ENCODE data around the gene FNDC7. TPM values are rescaled to one million over a fixed set of nuclear protein-coding genes. Genes with fewer than 3 reads are reported as not detected.

FNDC7 gene
- total and polyA plus RNA-seq, 9 of the 15 experiments (the other 6 are each of a cell fraction or from before 2014, with no cell fraction given): not detected

- POLR2A ChIA-PET: interaction anchor here (0.5 to 1.2 kb wide), 6 partner anchors 17 to 525 kb away, joined by 3 read pairs; no protein-coding TSS in a partner anchor
- in situ Hi-C loops (cut with MboI) (no loop called here), intact Hi-C loops (cut with micrococcal nuclease) (no loop called here)
- no peak for FAIRE-seq
- no peaks in the 10 kb centered on the region for H3K36me3 ChIP-seq (ENCODE audit: control insufficient read depth, insufficient read depth, low read length)
- no peak overlapping the region for H3K27ac ChIP-seq (ENCODE audit: extremely low read depth, low read depth, low read length)
- no peaks in the 10 kb centered on the region for H4K20me1 ChIP-seq (replicated peaks; ENCODE audit: control insufficient read depth, insufficient read depth, low read length)
- no peak overlapping the region for H3K9ac ChIP-seq (ENCODE audit: insufficient read depth in 1 of 2, low read depth in 2 of 2, low read length in 2 of 2)
- H3K4me2 ChIP-seq (ENCODE audit: insufficient read depth, low read length): no peak overlapping the region
- H3K4me3 ChIP-seq: no peak overlapping the region
- no peak for ATAC-seq
- H3K9me1 ChIP-seq (ENCODE audit: control insufficient read depth, insufficient read depth, low read length): no peaks in the 10 kb centered on the region
- no peaks in the 10 kb centered on the region for H3K4me1 ChIP-seq (replicated peaks in 1 of 2; ENCODE audit: control insufficient read depth in 2 of 2, insufficient read depth in 2 of 2, low read length in 2 of 2)
- no peak for TF ChIP-seq ELF2 (CRISPR knock-in tag; IDR thresholded peaks at IDR 0.05)
- TF ChIP-seq ZNF3 (CRISPR knock-in tag; IDR thresholded peaks at IDR 0.05): no peak
- no peak for TF ChIP-seq SNAPC5 (CRISPR knock-in tag; IDR thresholded peaks at IDR 0.05)
- no peak for TF ChIP-seq ID3 (CRISPR knock-in tag; IDR thresholded peaks at IDR 0.05)
- TF ChIP-seq ID3 (tag; IDR thresholded peaks at IDR 0.05): no peak
- no peak for TF ChIP-seq ZNF431 (CRISPR knock-in tag; IDR thresholded peaks at IDR 0.05)
- no peak for TF ChIP-seq WHSC1 (IDR thresholded peaks at IDR 0.05; ENCODE audit: low read length)
- TF ChIP-seq DLX4 (CRISPR knock-in tag; IDR thresholded peaks at IDR 0.05): no peak
- no peak for TF ChIP-seq HOXB6 (CRISPR knock-in tag; IDR thresholded peaks at IDR 0.05; ENCODE audit: borderline replicate concordance)
- TF ChIP-seq CEBPZ (IDR thresholded peaks at IDR 0.05; ENCODE audit: borderline replicate concordance, low read depth, low read length): no peak
- no peak for TF ChIP-seq DMBX1 (CRISPR knock-in tag; IDR thresholded peaks at IDR 0.05; ENCODE audit: borderline replicate concordance)
- TF ChIP-seq HNRNPLL (IDR thresholded peaks at IDR 0.05; ENCODE audit: low read depth, low read length, poor library complexity, severe bottlenecking): no peak
- TF ChIP-seq FOXJ3 (CRISPR knock-in tag; IDR thresholded peaks at IDR 0.05): no peak
- no peak for TF ChIP-seq VEZF1 (CRISPR knock-in tag; IDR thresholded peaks at IDR 0.05)
- no peaks in the 10 kb centered on the region for H3K9me3 ChIP-seq (replicated peaks; ENCODE audit: control insufficient read depth, insufficient read depth, low read depth, low read length)
- CTCF ChIA-PET (ENCODE audit: low intra/inter-chr PET ratio): no interaction called here
- no peak overlapping the region for H2AFZ ChIP-seq (ENCODE audit: low read depth, low read length)
- BruUV-seq (replicated peaks): no TSS peak
- no peaks in the 10 kb centered on the region for H3K79me2 ChIP-seq (ENCODE audit: control insufficient read depth, insufficient read depth, low read length)
- peaks cover 3 to 11% of the 10 kb centered on the region in 2 experiments; a peak in 4 of 5 replicates for H3K27me3 ChIP-seq (ENCODE audit: control insufficient read depth in 2 of 2, insufficient read depth in 2 of 2, low read length in 2 of 2)
- WGBS (ENCODE audit: insufficient coverage, low coverage, missing lambda C conversion rate): 13% methylated on average over 1 of the region's 1 CpG
- DNase-seq (ENCODE audit: extremely low read depth in 1 of 4, low spot score in 3 of 4): no peak
Observed at GRCh38 chr1:108734171-108734865, 21.6 kb downstream of the FNDC7 start.
